ENCODE measurements around the gene CMTM1.

Gene CMTM1

GRCh38 chr16:66538910-66539309 lies 27.3 kb upstream of the CMTM1 start:
- no peak for DNase-seq (ENCODE audit: low read depth)

GRCh38 chr16:66539623-66540469 lies 26.4 kb upstream of the CMTM1 start:
- DNase-seq (ENCODE audit: low read depth): no peak

- no peak for DNase-seq (ENCODE audit: low read depth)
Observed at GRCh38 chr16:66541388-66542355, 24.6 kb upstream of the CMTM1 start.

- DNase-seq (ENCODE audit: low read depth): no peak
Observed at GRCh38 chr16:66542396-66542795, 23.8 kb upstream of the CMTM1 start.

GRCh38 chr16:66543541-66543940 lies 22.7 kb upstream of the CMTM1 start:
- DNase-seq (ENCODE audit: low read depth): no peak

GRCh38 chr16:66544016-66544757 lies 22.1 kb upstream of the CMTM1 start:
- no peak for DNase-seq (ENCODE audit: low read depth)

GRCh38 chr16:66547101-66547989 lies 18.9 kb upstream of the CMTM1 start:
- DNase-seq (ENCODE audit: low read depth): no peak

- no peak for DNase-seq (ENCODE audit: low read depth)
Observed at GRCh38 chr16:66548068-66548467, 18.2 kb upstream of the CMTM1 start.

GRCh38 chr16:66548868-66549267 lies 17.4 kb upstream of the CMTM1 start:
- no peak for DNase-seq (ENCODE audit: low read depth)

- DNase-seq (ENCODE audit: low read depth): peak; percentile 56
Observed at GRCh38 chr16:66549284-66550131, 16.7 kb upstream of the CMTM1 start, which contains the start of gene TK2. TSS of gene TK2 (minus strand) at chr16:66550122. CDS start at chr16:66550061, 61 bp downstream.

- no peak for DNase-seq (ENCODE audit: low read depth)
Observed at GRCh38 chr16:66551348-66551759, 14.9 kb upstream of the CMTM1 start.

GRCh38 chr16:66551788-66552285 lies 14.4 kb upstream of the CMTM1 start:
- no peak for DNase-seq (ENCODE audit: low read depth)

- peak; percentile 81 for DNase-seq (ENCODE audit: low read depth)
Observed at GRCh38 chr16:66552286-66553177, 13.7 kb upstream of the CMTM1 start, which contains the start of gene CKLF. TSS of gene CKLF (plus strand) at chr16:66552576. CDS start at chr16:66552716, 140 bp downstream.

- DNase-seq (ENCODE audit: low read depth): no peak
Observed at GRCh38 chr16:66553223-66553622, 13.0 kb upstream of the CMTM1 start.

- no peak for DNase-seq (ENCODE audit: low read depth)
Observed at GRCh38 chr16:66554021-66554420, 12.2 kb upstream of the CMTM1 start.

- DNase-seq (ENCODE audit: low read depth): no peak
Observed at GRCh38 chr16:66554495-66554894, 11.7 kb upstream of the CMTM1 start.

- DNase-seq (ENCODE audit: low read depth): no peak
Observed at GRCh38 chr16:66560107-66560506, 6.1 kb upstream of the CMTM1 start.

- DNase-seq (ENCODE audit: low read depth): no peak
Observed at GRCh38 chr16:66561381-66562080, 4.7 kb upstream of the CMTM1 start.
